NCI-H1048 (cell line): ENCODE results near the gene AIPL1.
"Not testable (repeated sequence)": the region's sequence is repeated elsewhere in the genome, so short reads cannot be mapped to it uniquely, and the experiment has no call there.

Experiments used
- DNase-seq: peaks from one replicate; lab custom pipeline; 2025; lab: John Stamatoyannopoulos, UW

AIPL1 gene, protein sequence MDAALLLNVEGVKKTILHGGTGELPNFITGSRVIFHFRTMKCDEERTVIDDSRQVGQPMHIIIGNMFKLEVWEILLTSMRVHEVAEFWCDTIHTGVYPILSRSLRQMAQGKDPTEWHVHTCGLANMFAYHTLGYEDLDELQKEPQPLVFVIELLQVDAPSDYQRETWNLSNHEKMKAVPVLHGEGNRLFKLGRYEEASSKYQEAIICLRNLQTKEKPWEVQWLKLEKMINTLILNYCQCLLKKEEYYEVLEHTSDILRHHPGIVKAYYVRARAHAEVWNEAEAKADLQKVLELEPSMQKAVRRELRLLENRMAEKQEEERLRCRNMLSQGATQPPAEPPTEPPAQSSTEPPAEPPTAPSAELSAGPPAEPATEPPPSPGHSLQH

DNA sequence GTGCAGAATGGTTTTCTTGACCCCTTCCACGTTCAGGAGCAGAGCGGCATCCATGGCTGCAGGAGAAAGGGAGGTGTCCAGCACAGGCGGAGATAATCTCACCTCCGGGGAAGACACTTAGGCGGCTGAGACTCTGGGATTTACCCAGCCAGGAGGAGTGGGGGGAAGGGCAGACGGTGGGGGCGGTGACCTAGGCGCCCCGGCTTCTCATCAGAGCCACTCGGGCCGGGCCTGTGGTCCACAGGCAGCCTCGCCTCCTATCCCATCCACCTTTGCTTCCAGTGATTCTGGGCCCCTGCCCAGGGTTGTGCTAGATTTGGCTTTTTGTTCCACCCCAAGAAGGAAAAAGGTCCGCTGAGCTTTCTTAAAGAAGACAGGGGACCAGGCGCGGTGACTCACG, at the start of gene AIPL1:
Gene AIPL1, minus strand, starts transcription at position 71 of the 400 bp plus-strand sequence. Its CDS starts 17 bp downstream, at position 54.
- no peak for DNase-seq

DNA sequence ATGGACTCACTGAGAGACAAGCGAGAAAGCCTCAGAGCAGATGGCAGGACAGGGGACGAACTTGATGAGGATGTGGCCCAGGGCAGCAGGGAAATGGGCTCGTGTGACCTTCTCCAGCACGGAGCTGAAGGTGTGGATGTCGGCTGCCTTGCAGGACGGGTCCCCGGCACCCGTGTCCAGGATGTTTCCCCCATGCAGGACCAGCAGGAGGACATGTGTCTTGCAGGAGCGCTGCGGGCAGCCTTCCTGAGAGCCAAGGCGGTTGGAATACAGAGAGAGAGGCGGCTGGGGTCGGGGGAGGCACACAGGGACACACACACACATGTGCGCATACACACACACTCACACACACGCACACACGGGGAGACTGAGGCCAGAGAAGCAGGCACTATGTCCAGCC, 48.6 kb upstream of the AIPL1 start:
- DNase-seq: no peak

DNA sequence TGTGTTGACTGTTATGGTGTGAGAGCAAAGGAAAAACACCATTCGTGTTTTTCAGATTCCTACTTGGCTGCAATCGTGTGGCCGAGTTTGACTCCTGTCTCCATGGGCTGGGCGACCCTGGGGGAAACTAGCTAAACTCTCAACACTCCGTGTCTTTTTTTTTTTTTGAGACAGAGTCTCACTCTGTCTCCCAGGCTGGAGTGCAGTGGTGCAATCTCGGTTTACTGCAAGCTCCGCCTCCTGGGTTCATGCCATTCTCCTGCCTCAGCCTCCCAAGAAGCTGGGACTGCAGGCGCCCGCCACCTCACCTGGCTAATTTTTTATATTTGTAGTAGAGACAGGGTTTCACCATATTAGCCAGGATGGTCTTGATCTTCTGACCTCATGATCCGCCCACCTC, 47.9 kb upstream of the AIPL1 start:
- DNase-seq: not testable (repeated sequence)

DNA sequence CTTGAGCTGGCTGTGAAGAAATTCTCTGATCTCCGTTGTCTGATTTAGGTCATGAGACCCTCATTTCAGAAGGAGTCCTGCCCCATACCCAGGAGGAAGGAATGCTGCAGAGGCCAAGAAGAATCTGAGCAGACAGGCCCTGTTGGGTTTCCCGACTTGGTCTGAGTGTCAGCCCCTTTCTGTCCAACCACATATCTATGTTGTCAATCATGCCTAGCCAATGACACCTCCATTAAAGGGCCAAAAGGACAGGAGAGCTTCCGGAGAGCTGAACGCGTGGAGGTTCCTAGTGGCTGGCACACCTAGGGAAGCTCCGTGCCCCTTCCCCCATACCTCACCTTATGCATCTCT, 47.2 kb upstream of the AIPL1 start:
- no peak for DNase-seq

DNA sequence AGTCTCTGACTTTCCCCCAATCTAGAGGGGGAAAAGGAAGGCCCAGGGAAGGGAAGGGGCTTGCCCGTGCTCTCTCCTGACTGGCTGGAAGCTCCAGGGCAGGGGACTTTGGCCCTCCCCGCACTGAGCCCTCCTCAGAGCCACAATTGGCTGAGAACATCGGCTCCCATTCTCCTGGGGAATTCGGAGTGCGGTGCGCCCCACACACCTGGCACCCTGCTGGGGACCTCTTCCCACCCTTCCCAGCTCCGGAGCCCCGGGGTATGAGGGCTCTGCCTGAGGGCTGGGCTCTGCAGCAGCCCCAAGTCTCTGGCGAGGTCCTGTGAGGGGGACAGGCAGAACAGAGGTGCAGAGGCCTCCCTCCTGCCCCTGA, 45.4 kb upstream of the AIPL1 start:
- DNase-seq: no peak

DNA sequence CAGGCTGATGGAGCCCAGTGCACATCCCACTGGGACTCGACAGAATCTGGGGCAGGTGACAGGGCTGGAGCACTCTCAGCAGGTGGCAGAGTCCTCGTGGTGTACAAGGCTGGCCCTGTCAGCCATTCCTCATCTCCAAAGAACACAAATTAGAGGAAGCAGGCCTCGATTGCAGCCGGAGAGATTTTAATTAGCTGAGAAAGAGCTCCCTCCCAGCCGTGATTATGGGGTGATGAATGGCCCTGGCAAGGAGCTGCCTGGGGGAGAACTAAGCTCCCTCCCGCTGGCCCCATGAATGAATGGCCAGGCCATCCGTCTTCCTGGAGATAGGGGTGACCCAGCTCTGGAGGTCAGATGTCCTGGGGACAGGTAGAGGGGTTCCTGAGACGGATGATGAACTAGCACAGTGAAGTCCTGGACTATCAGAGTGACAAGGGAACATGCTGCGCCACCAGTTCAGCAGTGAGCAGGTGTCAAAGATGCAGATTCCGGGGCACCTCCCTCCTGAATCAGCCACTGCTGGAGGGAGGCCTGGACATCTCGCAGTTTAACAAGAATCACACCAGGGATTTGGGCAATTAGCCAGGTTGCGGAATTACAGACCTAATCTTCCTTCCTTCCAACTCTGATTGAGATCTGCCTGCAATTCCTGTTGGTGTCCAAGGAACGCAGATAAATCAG, 44.8 kb upstream of the AIPL1 start:
- DNase-seq: no peak

DNA sequence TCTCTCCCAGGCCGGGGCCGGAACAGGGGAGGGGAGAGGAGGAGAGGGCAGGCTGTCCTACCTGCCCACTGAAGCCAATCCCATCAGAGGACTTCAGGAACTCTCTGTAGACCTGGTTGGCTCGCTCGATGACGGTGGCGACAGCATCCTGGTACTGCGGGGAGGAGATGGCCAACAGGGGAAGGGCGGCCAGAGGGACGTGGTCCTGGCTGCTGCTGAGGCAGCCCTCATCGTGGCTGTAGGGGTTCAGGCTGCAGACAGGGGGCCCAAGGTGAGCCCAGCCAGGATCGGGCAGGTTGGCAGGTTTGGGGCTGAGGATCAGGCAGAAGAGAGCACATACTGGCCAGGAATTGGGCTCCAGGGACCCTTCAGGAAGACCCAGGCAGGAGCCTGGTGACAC, 43.6 kb upstream of the AIPL1 start:
- no peak for DNase-seq

DNA sequence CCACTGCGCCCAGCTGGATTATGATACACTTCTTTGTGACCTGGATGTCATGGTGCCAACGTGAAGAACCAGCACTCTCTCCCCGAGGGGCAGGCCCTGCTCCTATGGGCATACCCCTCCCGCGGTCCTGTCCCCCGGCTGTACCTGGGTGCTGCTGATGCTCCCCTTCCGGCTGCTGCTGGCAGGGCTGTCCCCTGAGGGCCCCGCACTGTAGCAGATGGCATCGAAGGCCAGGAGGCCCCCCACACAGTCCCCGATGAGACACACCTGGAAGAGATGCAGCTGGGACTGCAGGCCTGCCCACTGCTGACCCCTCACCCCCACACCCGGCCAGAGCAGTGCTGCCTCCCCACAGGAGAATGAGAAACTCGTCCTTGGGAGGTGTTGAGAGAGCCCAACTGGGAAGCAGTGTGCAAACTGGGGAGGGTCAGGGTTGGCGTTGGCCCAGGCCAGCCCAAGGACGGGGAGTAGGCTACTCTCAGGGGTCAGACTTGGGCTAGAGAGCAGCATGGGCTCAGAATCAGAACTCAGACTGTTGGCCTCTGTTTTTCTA, 43.0 kb upstream of the AIPL1 start:
- no peak for DNase-seq

DNA sequence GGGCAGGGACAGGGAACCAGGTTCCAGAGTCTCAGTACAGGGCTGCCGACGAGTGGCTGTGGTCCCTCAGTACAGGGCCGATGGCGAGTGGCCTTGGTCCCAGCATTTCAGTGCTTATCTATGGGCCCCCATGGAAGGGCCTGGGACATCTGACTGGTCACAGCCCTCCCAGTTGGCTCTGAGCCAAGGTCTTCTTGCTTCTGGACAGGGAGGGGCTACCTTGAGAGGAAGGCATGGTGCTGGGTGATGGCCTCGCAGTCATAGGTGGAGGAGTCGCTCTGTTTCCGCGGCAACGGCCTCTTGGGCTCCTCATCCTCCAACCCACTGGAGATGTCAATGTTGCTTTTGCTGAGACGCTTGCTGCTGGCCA, 41.9 kb upstream of the AIPL1 start:
- no peak for DNase-seq

DNA sequence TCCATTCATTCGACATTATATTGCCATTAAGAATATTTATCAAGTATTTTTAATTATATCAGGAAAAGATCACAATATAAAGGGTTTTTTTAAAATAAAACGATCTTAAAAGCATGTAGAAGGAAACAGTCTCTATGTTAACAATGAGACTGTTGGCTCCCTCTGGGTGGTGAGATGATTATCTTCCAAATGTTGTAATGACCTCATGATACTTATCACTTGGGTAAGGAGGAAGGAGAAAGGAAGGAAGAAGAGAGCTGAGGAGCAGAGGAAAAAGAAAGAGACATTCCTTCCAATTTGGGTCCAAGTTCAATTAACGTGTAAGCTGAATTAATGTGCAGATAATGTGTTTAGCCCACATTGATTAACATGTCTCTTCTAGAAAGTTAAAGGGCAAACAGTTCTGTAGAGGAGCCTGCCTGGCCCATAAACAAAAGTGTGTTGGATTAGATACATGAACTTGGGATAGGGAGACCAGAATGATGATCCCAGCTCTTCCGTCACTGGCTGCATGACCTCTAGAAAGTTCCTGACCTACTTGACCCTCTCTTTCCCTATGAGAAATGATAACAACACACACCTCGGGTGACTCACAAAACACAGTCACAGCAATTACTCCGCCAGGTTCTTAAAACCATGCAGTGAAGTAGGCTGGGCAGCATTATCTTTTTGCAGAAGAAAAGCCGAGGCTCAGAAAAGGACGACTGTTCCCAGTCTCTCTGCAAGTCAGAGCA, 41.3 kb upstream of the AIPL1 start:
- DNase-seq: no peak

DNA sequence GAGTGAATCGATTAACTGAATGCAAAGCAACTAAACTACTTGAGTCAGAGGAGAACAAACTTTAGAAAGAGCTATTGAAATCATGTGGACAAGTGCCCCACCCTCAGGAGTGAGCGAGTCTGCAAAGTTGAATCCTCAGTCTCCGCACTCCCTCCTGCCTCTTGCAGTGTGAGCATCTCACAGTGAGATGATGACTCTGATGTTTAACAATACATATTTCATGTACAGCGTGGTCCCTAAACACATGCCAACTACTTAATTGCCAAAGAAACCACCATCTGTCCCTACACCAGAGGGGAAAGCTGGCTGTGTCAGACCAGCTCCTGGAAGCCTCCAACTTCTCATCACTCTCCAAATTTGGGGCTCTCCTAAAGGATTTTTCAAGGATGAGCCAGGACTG, 40.5 kb upstream of the AIPL1 start:
- DNase-seq: no peak

DNA sequence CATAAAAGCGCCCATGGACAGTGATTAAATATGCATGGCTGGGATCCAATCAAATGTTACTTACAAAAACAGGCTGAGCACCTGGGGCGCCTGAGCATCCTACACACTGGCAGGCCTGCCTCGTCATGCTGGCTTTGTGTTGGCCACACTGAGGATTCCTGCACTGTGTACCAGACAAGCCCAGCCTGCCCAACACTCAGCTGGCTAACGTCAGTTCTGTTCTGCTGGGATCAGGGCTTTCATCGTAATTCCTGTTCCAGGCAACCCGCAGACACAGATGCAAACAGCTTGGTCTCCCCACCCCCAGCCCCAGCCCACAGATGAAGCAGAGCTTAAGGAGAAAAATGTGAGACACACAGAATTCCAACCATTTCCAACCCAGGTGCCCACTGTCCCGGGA, 40.0 kb upstream of the AIPL1 start:
- no peak for DNase-seq

DNA sequence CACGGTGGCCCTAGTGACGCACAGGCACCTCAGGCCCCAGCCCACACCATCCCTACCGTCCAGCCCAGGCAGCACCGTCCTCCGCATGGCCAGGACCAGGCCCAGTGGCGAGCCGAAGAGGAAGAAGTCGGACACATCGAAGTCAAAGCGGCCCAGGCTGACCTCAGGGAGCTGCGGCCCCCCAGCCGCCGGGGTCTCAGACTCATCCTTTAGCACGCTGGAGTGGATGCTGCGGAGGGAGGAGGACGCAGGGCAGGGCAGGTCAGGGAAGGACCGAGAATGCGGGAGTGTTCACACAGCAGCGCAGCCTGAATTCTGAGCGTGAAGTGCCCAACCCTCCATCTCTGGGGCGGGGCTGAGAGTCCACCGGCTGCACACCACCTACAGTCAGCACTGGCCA, 39.5 kb upstream of the AIPL1 start:
- DNase-seq: no peak

DNA sequence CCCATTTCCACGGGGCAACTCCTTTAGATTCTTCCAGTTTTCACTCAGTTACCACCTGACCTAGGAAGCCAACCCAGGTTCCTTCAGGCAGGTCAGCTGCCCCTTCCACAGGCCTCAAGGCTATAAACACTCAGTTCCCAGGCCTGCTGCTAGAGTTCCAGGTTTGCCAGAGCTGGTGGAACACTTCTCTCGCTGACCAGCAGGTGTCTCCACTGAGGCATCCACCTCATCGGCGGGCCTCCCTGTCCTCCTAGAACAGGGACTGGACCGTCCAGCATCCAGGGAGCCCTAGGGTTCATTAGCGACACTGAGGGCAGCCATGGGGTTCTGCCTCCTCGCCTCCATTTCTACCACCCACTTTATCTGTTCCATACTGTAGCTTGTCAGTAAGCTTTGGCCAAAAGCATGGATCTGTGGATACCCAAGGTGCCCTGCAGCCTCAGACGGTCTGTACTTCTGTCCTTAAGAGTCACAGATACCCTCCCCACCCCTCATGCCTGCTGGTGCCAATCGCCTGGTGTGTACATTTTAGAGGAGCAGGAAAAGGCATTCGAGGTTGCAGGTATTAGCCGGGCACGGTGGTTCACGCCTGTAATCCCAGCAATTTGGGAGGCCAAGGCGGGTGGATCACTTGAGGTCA, 38.3 kb upstream of the AIPL1 start:
- DNase-seq: no peak

DNA sequence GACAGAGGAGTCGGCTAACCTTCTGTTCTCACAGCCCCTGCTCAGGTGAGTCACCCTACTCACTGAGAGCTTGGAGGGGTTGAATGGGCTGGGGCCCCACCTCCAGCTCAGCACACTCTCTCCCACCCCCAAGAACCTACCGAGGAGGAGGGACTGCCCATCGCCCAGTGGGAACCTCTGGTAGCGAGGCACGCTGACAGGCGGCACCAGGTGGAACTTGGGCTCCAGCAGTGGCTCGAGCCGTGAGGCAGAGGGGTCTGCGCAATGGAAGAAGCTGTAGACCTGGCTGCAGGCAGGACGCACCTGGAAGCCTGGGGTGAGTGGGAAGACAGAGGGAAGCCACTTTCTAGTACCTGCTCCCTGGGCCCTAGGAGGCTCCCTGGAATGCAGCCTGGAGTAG, 37.6 kb upstream of the AIPL1 start:
- no peak for DNase-seq

DNA sequence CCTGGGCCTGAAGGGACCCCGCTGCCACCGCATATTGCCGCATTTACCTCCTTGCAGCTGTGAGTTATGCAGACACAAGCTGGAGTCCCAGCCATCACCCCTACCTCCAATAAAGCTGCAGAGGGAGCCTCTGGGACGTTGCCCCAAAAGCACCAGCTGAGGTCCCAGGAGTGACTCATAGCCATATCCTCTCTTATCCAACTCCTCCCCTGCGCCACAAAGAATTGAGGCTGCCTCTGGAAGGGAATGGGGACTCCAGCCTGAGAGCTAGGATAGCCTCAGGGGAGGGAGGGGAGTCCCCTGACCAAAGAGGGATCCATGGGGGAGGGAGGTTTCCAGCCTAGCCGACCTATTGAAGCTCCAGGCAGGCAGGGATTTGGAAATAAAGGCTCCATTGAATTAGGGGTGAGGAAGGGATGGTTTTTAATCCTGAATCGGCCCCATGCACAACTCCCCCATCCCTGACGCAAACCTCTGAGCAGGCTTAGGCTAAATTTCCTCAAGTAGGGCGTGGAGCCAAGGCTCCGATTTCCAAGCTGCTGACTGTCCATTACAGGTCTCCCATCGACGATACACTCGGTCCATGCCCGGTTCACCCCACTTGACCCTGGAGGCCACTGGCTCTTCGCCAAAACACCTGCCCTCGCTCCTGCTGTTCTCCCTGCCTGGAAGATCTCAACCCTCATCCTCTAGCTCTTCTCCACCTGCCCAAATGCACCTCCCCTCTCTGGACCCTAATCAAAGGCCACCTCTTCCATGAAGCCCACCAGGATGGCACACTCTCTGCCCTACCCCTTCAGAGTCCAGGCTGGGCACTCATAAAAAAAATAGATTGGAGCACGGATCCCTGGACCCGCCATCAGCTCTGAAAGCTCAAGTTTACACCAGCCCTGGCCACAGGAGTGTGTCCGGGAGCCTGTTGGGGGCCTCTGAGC, 36.9 kb upstream of the AIPL1 start:
- no peak for DNase-seq

DNA sequence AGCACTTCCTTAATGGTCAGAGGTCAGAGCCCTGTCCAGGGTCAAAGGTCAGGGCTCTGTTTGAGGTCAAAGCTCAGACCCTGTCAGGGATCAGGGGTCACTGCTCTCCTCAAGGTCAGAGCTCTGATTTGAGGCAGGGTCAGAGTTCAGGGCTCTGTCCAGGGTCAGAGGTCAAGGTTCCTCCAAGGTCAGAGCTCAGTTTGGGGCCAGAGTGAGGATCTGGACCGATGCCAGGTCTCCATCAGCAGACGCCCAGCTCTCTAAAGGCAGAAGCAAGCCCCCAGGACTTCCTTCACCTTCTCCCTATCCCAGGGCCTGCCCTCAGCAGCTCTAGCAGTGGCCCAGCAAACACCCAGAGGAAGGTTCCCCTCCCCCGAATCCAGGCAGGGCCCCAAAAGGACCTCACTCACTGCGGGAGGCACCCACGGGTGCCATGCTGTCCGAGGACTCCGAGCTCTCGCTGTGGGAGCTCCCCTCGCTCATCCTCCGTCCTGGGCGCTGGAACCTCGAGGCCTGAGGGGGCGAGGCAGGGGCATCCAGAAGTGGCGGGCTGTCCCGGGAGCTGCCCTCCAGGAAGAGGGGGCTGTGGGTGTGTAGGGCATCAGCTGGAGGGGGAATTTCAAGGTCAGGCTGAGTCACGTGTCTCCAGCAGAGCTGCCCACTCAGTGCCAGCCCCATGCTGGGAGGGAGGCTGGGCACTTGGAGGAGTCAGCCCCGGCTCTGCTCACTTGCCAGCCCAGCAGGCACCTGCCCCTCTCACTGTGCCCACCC, 36.0 kb upstream of the AIPL1 start:
- no peak for DNase-seq

DNA sequence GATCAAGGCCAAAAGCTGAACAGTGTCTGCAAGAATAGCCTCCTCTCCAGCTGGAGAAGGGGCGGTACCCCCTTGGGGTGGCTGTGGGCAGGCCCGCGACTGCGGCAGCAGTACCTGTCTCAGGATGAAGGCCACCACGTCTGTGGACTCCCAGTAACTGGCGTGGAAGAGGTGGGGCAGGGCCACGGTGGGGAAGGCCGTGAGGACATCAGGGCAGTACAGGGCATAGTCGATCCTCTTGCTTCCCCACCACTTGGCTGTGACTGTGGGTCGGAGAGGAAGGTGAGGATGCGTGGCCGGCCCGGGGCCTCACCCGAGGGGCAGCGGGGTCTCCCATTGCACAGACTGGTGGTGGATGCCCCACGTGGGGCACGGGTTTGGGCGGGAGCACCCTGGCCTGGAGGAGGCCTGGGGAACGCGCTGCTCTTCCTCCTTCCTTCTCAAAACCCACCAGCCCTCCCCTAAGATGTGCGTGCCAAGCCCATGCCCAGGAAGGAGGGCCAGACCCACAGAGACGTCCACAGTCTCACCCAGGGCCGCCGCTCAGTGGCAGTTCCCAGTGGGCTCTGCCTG, 35.3 kb upstream of the AIPL1 start:
- no peak for DNase-seq

DNA sequence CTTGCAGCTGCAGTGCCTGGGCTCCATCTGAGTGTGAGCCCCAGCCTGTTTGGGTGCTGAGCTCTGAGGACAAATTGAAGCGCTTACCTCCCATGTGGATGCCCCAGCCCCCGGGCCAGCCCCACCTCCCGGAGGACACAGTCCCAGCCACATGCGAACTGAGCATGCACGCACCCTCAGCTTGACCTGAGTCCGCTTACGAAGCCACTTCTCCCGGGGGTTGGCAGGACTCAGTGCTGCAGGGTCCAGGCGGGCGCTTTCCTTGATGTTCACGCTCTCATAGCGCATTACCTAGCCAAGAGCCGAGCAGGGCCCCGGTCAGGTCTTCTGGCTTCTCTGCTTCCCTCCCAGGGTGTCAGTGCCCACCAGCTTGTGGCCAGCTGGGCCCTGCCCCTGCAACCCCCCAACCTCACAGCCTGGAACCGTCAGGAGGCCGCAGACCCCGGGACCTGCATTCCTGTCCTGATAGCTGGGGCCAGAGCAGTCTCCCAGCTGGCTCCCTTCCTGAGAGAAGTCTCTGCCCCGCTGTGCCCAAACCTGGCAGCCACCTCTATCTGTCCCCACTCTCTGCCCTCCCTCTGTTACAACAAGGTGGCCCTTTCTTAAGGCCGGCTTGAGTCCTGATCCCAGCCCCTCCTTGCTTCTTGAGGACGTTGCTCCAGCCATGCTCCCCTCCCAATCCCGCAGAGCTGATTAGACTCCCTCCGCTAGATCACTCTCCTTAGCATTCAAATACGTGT, 33.3 kb upstream of the AIPL1 start:
- no peak for DNase-seq

DNA sequence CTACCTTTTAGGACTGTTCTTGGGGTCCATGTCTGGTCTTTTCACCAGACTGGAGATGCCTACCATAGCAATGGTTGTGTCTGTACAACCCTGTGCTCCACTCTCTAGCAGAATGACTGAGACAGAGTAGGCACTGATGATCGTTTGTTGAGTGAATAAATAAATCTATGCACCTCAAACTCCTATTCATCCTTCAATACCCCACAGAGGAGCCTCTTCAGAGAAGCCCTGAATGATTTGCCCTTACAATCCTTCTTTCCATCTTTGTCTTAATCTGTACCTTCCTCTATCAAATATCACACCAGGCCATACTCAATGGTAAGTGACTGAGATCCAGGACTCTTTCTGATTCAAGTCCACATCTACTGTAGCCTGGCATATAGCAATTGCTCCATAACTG, 32.6 kb upstream of the AIPL1 start:
- no peak for DNase-seq
